ENCODE measurements around the gene SLC27A2.

- no peak for TF ChIP-seq CTCF (IDR thresholded peaks at IDR 0.05)
- TF ChIP-seq EZH2 (IDR thresholded peaks at IDR 0.05; ENCODE audit: borderline replicate concordance, insufficient read depth, low read depth, low read length, poor library complexity, severe bottlenecking) = no peak
Measured at GRCh38 chr15:50225057-50225456, 43.1 kb downstream of the SLC27A2 start.

Data from B cell (primary cell).